Activated CD4-positive, CD25-positive, alpha-beta regulatory T cell treated with anti-CD3 and anti-CD28 coated beads, Interleukin-2, amount 50 U/mL, for 16 hours (primary cell): ENCODE measurements around the gene TNIP2.
"Not testable (repeated sequence)": the region's sequence is repeated elsewhere in the genome, so short reads cannot be mapped to it uniquely, and the experiment has no call there.

ENCODE experiments used
- DNase-seq: peaks from one replicate; pipeline ENCODE4 v3.0.0-alpha.2; 2020; ENCODE audit warnings: low read depth, low spot score

TNIP2 gene

GRCh38 chr4:2793586-2794485 is 37.7 kb upstream of the TNIP2 start:
- no peak for DNase-seq

GRCh38 chr4:2792711-2793585 is 36.8 kb upstream of the TNIP2 start, which contains the start of gene SH3BP2:
TSS of gene SH3BP2 (plus strand) at chr4:2793085. CDS start at chr4:2820618, 27,533 bp downstream.
- DNase-seq = no peak

- no peak for DNase-seq
These were observed 36.2 kb upstream of the TNIP2 start for GRCh38 chr4:2792396-2792710.

- DNase-seq = no peak
These were observed 35.6 kb upstream of the TNIP2 start for GRCh38 chr4:2791518-2792395.

DNA sequence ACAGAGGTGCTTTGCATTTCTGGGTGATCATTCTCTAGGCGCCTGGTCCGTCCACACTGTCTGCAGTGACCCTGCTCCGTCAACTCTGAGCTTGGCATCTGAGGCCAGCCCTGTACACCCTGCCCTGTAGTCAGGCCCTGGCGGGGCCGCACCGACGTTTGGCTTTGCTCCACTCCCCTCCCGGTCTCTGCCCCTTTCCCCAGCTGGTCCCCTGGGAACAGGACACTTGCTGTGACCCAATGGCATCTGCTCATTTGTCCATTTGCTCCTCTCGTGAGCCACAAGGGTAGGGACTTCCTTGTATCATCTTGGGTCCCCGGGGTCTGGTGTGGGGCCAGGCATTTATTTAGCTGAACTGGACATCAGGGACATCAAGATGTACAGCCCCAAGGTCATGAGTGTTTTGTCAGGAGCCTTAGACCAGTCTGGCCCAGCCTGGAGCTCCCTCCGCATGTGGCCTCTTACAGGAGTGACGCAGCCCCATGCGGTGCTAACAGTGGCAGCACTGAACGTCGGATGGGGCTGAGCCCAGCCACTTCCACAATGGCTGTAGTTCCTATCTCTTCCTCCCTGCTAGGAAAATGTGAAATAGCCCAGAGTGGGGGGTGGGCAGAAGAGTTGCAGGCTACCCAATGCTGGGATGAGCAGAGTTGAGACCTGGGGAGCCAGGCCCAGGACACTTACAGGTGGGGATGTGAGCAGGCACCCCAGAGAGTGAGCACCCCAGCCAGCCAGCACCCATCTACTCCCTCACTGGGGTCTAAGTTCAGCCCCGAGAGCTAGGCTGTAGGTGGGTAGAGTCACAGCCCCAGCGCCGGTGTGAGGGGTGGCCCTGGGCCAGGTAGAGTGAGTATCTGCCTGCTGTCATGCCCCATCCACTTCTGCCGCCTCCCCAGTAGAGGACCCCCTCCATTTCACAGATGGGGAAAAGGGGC is 34.7 kb upstream of the TNIP2 start:
- no peak for DNase-seq

GRCh38 chr4:2789793-2790582 is 33.9 kb upstream of the TNIP2 start:
- no peak for DNase-seq

DNA sequence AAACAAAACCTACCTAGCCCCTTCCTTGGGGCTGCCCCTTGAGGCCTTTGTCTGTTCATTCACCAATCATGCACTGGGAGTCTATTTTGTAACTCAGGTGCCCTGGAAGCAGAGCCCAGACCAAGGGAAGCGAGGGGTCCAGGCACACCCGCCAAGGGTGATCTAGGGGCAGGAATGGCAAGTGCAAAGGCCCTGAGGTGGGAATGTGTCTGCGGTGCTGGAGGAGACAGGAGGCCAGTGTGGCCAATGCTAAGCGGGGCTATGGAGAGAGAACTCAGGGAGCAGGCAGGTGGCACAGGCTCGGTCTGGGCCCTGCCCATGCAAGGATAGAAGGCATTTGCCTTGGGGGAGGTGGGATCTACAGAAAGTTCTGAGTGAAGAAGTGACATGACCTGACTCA is 33.2 kb upstream of the TNIP2 start:
- no peak for DNase-seq

DNA sequence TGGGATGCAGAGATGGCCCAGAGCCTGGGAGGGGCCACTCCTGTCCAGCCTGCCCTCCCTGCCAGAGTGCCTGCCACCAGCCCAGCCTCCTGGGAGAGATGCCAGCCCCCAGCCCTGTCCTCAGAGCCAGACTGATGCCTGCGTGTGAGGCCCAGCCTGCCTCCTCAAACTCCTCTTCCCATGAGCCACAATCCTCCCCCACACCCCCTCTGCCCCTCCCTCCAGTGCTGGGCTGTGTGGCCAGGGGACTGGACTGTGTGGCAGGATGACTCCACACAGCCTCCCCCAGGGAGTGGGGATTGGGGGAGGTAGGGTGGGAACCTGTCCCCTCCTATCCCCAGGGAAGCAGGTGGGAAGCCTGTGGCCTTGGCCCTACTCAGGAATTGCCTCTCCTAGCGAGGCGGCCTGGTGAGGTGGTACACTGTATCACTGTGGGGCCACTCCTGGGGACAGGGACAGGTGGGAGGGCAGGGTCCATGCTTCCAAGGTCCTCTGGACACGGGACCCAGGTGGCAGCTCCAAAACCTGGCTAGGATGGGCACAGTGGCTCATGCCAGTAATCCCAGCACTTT is 32.5 kb upstream of the TNIP2 start:
- no peak for DNase-seq

DNA sequence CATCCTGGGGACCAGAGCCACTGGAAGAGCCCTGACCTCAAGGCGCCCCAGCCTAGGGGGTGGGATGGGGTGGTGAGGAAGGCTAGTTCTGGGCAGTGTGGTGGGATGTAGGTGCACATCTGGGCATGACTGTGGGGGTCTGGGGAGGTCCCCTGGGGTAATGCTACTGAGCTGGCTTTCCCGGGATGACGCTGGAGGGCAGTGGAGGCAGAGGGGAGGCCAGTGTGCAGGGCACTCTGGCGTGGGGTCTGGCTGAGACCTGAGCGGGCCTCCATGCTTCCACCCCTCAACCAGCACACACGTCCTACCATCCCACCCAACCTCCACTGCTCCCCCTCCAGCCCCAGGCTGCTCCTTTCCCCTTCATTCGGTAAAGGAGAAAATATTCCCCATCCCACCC is 32.0 kb upstream of the TNIP2 start:
- DNase-seq = no peak

DNA sequence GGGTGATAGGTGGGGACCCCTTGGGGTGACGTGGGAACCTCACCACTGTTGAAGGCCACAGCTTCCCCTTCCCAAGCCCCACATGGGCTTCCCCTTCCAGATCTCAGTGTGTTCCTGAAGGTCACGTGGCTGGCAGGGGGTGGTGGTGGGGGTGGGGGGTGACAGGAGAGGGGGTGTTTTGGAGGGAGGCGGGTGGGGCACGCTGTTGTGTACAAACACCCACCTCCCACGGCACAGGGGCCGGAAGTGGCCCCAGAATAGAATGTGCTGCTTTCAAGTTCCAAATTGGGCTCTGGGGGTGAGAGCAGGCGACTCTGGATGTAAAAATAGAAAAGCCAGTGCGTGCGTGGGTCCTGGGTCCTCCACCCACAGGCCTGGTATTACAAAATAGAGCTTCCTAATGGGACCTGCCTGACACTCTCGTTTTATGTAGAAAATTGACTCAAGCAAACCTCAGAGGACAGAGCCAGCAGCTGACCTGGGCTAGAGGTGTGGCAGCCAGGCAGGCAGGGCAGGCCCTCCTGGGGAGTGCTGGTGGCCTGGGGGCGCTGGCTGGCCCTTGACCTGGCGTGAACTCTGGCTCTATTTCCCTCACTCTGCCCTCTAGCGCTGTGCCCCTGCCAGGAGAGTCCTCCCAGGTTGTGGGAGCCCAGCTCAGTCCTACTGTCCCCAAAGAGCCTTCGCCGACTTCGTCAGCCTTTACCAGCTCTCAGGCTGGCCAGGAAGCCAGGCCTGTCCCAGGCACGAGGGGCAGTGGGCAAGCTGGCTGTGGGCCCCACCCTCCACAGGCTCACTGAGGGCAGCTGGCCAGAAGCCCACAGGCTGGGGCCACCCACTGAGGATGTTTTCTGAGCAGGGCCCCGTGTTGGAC is 31.3 kb upstream of the TNIP2 start:
- DNase-seq = no peak

GRCh38 chr4:2786794-2787229 is 30.7 kb upstream of the TNIP2 start:
- DNase-seq = no peak

- no peak for DNase-seq
These were observed 30.1 kb upstream of the TNIP2 start for GRCh38 chr4:2786152-2786671.

- DNase-seq = no peak
These were observed 29.5 kb upstream of the TNIP2 start for GRCh38 chr4:2785613-2786012.

GRCh38 chr4:2783790-2784189 is 27.7 kb upstream of the TNIP2 start:
- no peak for DNase-seq

DNA sequence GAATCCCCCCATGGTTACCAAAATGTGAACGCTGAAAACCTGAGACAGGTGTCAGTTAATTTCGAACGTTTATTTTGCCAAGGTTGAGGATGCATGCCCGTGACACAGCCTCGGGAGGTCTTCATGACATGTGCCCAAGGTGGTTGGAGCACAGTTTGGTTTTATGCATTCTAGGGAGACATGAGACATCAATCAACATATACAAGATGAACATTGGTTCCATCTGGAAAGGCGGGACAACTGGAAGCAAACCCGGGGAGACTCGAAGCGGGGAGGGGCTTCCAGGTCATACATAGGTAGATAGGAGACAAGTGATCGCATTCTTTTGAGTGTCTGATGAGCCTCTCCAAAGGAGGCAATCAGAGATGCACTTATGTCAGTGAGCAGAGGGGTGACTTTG is 25.8 kb upstream of the TNIP2 start:
- no peak for DNase-seq

- DNase-seq = not testable (repeated sequence)
These were observed 24.5 kb upstream of the TNIP2 start for GRCh38 chr4:2780643-2781042.

- DNase-seq = no peak
These were observed 15.1 kb upstream of the TNIP2 start for GRCh38 chr4:2771264-2771663.

DNA sequence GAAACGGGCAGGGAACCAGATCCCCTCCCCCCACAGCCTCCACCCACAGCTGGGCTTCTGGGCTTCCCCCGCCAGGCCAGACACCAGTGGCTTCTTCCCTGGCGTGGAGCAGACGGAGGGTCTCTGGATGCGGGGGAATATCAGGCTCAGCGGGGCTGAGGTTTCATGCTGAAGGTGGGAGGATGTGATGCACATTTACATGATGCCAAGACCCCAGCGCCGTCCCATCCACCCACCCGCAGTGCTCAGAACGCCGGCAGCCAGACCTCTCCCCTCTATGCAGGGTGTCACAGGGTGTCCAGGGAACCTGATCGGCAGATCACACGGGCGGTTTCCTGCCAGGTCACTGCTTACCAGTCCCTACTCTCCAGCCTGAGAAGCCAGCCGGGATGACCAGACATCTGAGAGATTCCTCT is 12.8 kb upstream of the TNIP2 start:
- no peak for DNase-seq
